Cerebellar cortex (tissue), 1 donor: ENCODE results near the gene PRR14.
"Not testable (repeated sequence)": the region's sequence is repeated elsewhere in the genome, so short reads cannot be mapped to it uniquely, and the experiment has no call there.

Experiments used
- DNase-seq: peaks from one replicate; pipeline ENCODE4 v3.0.0-alpha.2; 2015; ENCODE audit warnings: low spot score

PRR14 gene

GRCh38 chr16:30692396-30693064 lies 41.8 kb downstream of the PRR14 start:
- no peak for DNase-seq

- no peak for DNase-seq
Observed at GRCh38 chr16:30694926-30695693, 44.4 kb downstream of the PRR14 start.

DNA sequence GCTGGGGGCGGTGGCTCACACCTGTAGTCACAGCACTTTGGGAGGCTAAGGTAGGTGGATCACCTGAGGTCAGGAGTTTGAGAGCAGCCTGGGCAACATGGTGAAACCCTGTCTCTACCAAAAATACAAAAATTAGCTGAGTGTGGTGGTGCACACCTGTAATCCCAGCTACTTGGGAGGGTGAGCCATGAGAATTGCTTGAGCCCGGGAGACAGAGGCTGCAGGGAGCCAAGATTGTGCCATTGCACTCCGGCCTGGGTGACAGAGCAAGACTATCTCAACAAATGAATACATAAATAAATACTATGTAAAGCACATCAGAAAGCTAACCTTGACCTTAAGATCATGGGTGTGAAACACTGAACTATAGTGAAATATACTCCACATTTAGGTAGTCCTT lies 45.9 kb downstream of the PRR14 start:
- DNase-seq = not testable (repeated sequence)

GRCh38 chr16:30697264-30698138 lies 46.7 kb downstream of the PRR14 start:
- DNase-seq = peak; percentile 98

- peak; percentile 92 for DNase-seq
Observed at GRCh38 chr16:30698139-30698815, 47.5 kb downstream of the PRR14 start.

DNA sequence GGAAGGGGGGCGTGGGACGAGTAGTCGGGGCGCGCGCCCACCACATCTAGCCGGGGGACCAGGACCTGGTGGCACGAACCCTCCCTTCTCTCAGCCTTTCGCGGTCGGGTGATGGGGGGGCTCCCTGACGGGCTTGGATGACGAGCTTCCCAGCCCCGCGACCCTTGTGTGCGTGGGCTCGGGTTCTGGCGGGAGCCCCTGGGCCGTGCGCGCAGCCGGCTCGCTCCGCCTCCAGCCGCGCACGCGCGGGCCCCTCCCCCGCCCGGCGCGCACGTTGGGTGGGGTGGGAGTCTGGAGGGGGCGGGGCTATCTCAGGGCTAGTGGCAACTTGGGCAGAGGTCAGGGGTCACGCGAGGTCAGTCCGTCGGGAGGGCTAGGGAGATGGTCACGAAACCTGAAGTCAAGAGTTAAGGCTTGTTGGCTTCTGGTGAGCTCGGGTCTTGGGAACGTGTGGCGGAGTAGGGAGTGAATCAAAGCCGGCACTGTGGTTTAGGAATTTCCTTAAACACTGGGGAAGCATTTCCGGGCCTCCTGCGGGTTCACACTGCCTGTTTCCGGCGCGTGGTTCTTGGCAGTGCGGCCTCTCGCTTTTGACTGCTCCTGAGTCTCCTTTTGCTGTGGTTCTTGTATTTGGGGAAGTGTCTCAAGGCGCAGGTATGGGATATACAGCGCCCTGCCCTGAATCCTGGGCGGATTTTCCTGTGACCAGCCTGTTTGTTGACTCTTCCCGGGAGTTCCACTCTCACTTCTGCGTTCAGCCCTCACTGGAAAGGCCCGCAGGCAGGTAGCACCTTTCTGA lies 48.3 kb downstream of the PRR14 start, which contains the start of gene SRCAP:
SRCAP (plus strand) TSS at position 356 of the 799 bp plus-strand sequence. CDS start 1,654 bp downstream, outside the sequence.
- DNase-seq = peak; percentile 75

DNA sequence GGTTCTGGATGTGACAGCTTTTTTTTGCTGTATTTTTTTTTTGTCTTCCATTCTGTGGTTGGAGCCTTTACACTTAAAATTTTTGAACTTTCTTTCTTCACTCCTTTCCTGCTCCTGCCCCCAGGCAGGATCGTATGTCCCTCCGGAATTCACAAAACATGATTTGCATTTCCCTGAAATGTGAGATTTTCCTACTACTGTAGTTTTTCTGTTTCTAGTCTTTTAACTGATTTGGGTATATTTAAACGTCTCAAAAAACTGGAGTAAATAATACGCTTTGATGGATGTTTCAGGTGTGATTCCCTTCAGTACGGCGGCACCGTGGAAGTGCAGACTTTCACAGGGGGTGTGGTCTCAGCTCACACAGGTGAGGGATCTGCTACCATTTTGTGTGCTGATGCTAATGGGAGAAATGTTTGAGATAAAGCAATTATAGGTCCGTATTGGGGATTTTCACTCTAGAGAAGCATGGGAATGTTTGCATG lies 48.9 kb downstream of the PRR14 start:
- no peak for DNase-seq

GRCh38 chr16:30700491-30700890 lies 49.7 kb downstream of the PRR14 start:
- DNase-seq = no peak

- no peak for DNase-seq
Observed at GRCh38 chr16:30700971-30701370, 50.2 kb downstream of the PRR14 start.

- DNase-seq = not testable (repeated sequence)
Observed at GRCh38 chr16:30703071-30703470, 52.3 kb downstream of the PRR14 start.

DNA sequence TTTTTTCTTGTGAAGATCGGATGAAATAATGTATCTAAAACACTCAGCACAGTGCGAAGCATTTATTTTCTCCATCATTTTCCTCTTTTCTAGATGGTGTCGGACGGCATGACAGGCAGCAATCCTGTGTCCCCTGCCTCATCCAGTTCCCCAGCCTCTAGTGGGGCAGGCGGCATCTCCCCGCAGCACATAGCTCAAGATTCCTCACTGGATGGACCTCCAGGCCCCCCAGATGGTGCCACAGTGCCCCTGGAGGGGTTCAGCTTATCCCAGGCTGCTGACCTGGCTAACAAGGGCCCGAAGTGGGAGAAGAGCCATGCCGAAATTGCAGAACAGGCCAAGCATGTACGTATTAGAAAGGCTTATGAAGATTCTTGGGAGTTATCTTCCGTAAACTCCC lies 53.2 kb downstream of the PRR14 start:
- DNase-seq = no peak
